ENCODE measurements around the gene CGB3.
"Not testable (repeated sequence)": the region's sequence is repeated elsewhere in the genome, so short reads cannot be mapped to it uniquely, and the experiment has no call there.

The CGB3 gene

DNA sequence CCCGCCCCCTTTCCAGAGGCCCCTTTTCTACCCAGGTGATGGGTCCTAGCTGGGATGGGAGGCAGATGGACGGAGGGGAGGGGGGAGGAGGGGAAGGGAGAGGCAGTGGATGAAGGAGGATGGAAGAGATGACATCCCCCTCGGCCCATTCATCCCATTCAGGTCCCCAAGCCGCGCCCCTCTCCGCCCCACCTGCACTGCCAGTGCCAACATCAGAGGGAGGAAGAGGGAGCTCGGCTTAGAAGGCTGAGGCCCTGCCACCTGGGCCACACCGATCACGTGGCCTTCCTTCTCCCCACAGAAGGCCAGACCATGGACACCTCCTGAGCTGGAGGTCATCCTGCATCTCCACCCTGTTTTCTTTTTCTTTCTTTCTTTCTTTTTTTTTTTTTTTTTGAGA is 4.6 kb upstream of the CGB3 start:
- H3K4me1 ChIP-seq (ENCODE audit: control insufficient read depth in 2 of 2, insufficient read depth in 2 of 2, low read length in 2 of 2); H3K27ac ChIP-seq (ENCODE audit: low read depth in 2 of 2, low read length in 2 of 2); H3K9ac ChIP-seq (ENCODE audit: low read depth in 1 of 2, low read length in 2 of 2); H3K9me3 ChIP-seq (ENCODE audit: control insufficient read depth in 2 of 2, low read length in 2 of 2); H3K4me3 ChIP-seq (ENCODE audit: low read length in 2 of 2); H3K27me3 ChIP-seq (ENCODE audit: control insufficient read depth in 2 of 2, insufficient read depth in 2 of 2, low read length in 2 of 2); H3K36me3 ChIP-seq (ENCODE audit: control insufficient read depth in 2 of 2, insufficient read depth in 2 of 2, low read length in 2 of 2): not testable (repeated sequence)

DNA sequence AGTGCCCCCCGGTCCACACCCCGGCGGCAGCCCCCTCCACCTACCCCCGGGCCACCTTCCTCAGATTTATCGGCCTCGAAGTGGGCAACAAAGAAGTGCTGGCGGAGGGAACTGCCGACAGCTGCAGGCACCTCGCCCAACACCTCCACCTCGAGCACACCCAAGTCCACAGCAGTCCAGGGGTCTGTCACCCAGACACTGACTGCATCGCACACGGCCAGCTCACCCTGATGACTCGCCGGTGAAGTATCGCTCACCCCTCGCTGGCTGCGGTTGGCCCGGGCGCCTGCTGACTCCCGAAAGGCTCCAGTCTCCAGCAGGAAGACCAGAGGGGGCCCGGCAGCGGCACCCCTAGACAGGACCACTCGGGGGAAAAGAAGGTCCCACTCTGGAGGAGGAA is 1.5 kb upstream of the CGB3 start:
- not testable (repeated sequence) for H3K4me1 ChIP-seq (ENCODE audit: control insufficient read depth in 2 of 2, insufficient read depth in 2 of 2, low read length in 2 of 2); H3K4me3 ChIP-seq (ENCODE audit: low read length in 2 of 2); H3K27me3 ChIP-seq (ENCODE audit: control insufficient read depth in 2 of 2, insufficient read depth in 2 of 2, low read length in 2 of 2); H3K27ac ChIP-seq (ENCODE audit: low read depth in 2 of 2, low read length in 2 of 2); H3K9me3 ChIP-seq (ENCODE audit: control insufficient read depth in 2 of 2, low read length in 2 of 2); H3K9ac ChIP-seq (ENCODE audit: low read depth in 1 of 2, low read length in 2 of 2); H3K36me3 ChIP-seq (ENCODE audit: control insufficient read depth in 2 of 2, insufficient read depth in 2 of 2, low read length in 2 of 2)

GRCh38 chr19:49025088-49025487 is 955 bp upstream of the CGB3 start:
- H3K27me3 ChIP-seq (ENCODE audit: control insufficient read depth in 2 of 2, insufficient read depth in 2 of 2, low read length in 2 of 2) = peaks cover 5 to 14% of the 10 kb centered on the region in 2 donors
- H3K4me1 ChIP-seq (ENCODE audit: control insufficient read depth in 2 of 2, insufficient read depth in 2 of 2, low read length in 2 of 2); H3K9me3 ChIP-seq (ENCODE audit: control insufficient read depth in 2 of 2, low read length in 2 of 2); H3K36me3 ChIP-seq (ENCODE audit: control insufficient read depth in 2 of 2, insufficient read depth in 2 of 2, low read length in 2 of 2); H3K27ac ChIP-seq (ENCODE audit: low read depth in 2 of 2, low read length in 2 of 2); H3K9ac ChIP-seq (ENCODE audit: low read depth in 1 of 2, low read length in 2 of 2); H3K4me3 ChIP-seq (ENCODE audit: low read length in 2 of 2): not testable (repeated sequence)

DNA sequence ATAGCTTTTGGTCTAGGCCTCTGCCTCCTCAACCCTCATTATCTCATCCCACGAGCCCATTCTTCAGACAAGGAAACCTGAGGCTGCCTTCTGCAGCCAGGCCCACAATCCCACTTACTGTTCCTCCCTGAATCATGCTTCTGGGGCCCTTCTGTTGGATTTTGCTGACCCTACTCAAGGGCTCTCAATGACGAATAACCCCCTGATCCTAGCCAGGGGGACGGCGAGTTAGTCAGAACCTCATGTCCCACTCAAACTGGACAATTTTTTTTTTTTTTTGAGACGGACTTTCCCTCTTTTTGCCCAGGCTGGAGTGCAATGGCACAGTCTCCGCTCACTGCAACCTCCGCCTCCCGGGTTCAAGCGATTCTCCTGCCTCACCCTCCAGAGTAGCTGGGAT is 2.0 kb downstream of the CGB3 start:
- Histone ChIP-seq H3K27me3 (ENCODE audit: control insufficient read depth in 2 of 2, insufficient read depth in 2 of 2, low read length in 2 of 2) (peaks cover 6 to 18% of the 10 kb centered on the region in 2 donors), H3K36me3 (ENCODE audit: control insufficient read depth in 2 of 2, insufficient read depth in 2 of 2, low read length in 2 of 2) (no peaks in the 10 kb centered on the region), H3K9me3 (ENCODE audit: control insufficient read depth in 2 of 2, low read length in 2 of 2) (no peaks in the 10 kb centered on the region), H3K9ac (ENCODE audit: low read depth in 1 of 2, low read length in 2 of 2) (no peak overlapping the region), H3K4me1 (ENCODE audit: control insufficient read depth in 2 of 2, insufficient read depth in 2 of 2, low read length in 2 of 2) (peaks cover 9 to 17% of the 10 kb centered on the region in 2 donors), H3K27ac (ENCODE audit: low read depth in 2 of 2, low read length in 2 of 2) (no peak overlapping the region), H3K4me3 (ENCODE audit: low read length in 2 of 2) (no peak overlapping the region)

DNA sequence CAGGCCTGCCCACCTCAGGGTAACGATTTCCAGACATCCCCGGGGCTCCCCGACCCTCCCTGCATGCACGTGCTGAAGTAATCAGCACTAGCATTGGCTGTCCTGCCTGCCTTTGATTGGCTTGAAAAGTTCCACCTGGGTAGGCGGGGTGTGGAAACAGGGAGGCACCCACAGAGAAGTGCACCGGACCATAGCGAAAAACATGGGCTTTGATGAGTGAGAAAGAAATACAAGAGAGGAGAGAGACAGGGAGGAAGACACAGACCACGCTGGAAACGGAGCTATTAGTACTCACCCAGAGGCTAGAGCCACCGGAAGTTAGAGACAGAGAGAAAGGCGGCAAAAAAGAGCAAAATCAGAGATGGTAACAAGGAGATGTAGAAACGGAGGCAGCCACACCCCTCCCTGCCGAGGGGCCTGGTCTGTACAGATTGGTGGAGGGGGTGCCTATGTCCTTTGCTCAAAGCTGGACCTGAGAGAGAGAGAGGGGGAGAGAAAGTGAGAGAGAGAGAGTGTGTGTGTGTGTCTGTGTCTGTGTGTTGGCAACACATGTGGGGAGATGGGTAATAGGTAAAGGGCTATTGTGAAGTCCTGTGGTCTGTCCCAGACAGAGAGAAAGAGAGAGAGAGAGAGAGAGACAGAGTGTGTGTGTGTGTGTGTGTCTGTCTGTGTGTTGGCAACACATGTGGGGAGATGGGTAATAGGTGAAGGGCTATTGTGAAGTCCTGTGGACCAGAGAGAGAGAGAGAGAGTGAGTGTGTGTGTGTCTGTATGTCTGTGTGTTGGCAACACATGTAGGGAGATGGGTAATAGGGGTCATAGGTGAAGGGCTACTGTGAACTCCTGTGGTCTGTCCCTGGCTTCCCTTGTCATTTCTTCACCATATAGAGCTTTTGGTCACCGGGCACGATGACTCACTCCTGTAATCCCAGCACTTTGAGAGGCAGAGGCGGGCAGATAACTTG is 2.9 kb downstream of the CGB3 start:
- Histone ChIP-seq H3K27ac (ENCODE audit: low read depth in 2 of 2, low read length in 2 of 2) (no peak overlapping the region), H3K36me3 (ENCODE audit: control insufficient read depth in 2 of 2, insufficient read depth in 2 of 2, low read length in 2 of 2) (peaks cover 0 to 3% of the 10 kb centered on the region in 2 donors), H3K27me3 (ENCODE audit: control insufficient read depth in 2 of 2, insufficient read depth in 2 of 2, low read length in 2 of 2) (peaks cover 6 to 18% of the 10 kb centered on the region in 2 donors), H3K4me3 (ENCODE audit: low read length in 2 of 2) (no peak overlapping the region), H3K9ac (ENCODE audit: low read depth in 1 of 2, low read length in 2 of 2) (no peak overlapping the region), H3K4me1 (ENCODE audit: control insufficient read depth in 2 of 2, insufficient read depth in 2 of 2, low read length in 2 of 2) (peaks cover 9 to 17% of the 10 kb centered on the region in 2 donors), H3K9me3 (ENCODE audit: control insufficient read depth in 2 of 2, low read length in 2 of 2) (no peaks in the 10 kb centered on the region)

DNA sequence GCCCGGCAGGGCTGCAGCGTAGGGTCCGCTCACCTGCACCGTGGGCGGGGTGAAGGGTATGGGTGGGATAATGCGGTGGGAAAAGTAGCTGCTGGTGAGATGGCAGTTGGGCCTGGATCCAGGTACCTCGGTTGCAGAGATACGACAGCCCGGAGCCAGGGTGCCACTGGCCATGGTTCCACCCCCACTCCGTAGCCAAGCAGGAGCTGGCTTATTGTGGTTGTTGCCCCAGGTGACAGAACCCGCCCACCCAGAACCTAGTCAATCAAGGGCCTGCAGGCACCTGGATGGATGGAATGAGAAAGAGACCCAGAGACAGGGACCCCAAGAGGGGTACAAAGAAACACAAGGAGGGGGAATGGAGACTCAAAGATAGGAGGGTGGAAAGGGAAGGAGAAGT is 3.8 kb downstream of the CGB3 start:
- Histone ChIP-seq H3K4me3 (ENCODE audit: low read length in 2 of 2) (no peak overlapping the region), H3K27ac (ENCODE audit: low read depth in 2 of 2, low read length in 2 of 2) (no peak overlapping the region), H3K4me1 (ENCODE audit: control insufficient read depth in 2 of 2, insufficient read depth in 2 of 2, low read length in 2 of 2) (peaks cover 9 to 17% of the 10 kb centered on the region in 2 donors), H3K27me3 (ENCODE audit: control insufficient read depth in 2 of 2, insufficient read depth in 2 of 2, low read length in 2 of 2) (peaks cover 6 to 18% of the 10 kb centered on the region in 2 donors), H3K36me3 (ENCODE audit: control insufficient read depth in 2 of 2, insufficient read depth in 2 of 2, low read length in 2 of 2) (peaks cover 9 to 10% of the 10 kb centered on the region in 2 donors), H3K9me3 (ENCODE audit: control insufficient read depth in 2 of 2, low read length in 2 of 2) (no peaks in the 10 kb centered on the region), H3K9ac (ENCODE audit: low read depth in 1 of 2, low read length in 2 of 2) (no peak overlapping the region)

GRCh38 chr19:49019242-49019932 is 4.7 kb downstream of the CGB3 start:
- H3K27me3 ChIP-seq (ENCODE audit: control insufficient read depth in 2 of 2, insufficient read depth in 2 of 2, low read length in 2 of 2) = peaks cover 6 to 18% of the 10 kb centered on the region in 2 donors
- no peaks in the 10 kb centered on the region for H3K9me3 ChIP-seq (ENCODE audit: control insufficient read depth in 2 of 2, low read length in 2 of 2)
- H3K27ac ChIP-seq (ENCODE audit: low read depth in 2 of 2, low read length in 2 of 2) = no peak overlapping the region
- peaks cover 13 to 20% of the 10 kb centered on the region in 2 donors for H3K36me3 ChIP-seq (ENCODE audit: control insufficient read depth in 2 of 2, insufficient read depth in 2 of 2, low read length in 2 of 2)
- peak overlapping the region in 1 of 2 donors; percentile 24 for H3K9ac ChIP-seq (ENCODE audit: low read depth in 1 of 2, low read length in 2 of 2)
- peak overlapping the region; percentile 59 to 67 for H3K4me3 ChIP-seq (ENCODE audit: low read length in 2 of 2)
- peaks cover 9 to 17% of the 10 kb centered on the region in 2 donors for H3K4me1 ChIP-seq (ENCODE audit: control insufficient read depth in 2 of 2, insufficient read depth in 2 of 2, low read length in 2 of 2)

DNA sequence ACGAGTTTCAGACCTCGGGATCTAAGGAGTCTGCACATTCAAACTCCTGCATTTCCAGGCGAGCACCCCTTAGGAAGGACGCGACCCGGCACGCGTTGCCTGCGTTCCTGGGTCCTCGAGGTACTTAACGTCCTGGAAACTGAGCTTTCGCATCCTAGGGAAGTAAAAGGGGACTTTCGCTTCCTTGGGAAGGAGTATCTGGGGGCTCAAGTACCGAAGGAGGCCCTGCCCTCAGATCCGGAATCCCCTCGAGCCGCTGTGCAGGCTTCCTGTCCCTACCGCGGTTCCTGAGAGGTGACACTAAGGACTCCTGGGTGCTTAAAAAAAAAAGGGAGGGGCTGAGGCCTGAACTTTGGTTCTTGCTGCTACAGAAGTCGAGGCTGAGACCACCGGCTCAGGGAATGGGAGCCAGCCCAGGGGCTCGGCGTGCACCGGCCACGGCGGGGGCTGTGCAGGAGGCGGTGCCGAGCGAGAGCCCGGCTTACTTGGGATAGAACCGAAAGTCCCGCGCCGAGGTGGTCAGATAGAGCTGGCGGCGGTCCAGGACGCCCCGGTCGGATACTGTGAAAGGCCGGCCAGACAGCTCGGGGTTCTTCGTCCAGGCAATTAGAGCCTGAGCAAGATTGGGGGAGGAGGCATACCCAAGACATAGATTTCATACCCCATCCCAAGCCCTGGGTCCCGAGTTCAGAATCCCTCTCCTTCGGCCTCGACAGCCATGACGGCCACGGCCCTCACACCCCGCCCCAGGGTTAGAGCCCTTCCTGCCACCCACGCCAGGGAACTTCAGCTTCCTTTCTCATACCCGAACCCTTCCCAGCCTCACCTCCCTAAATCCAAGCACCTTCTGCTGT is 5.5 kb downstream of the CGB3 start:
- Histone ChIP-seq H3K27me3 (ENCODE audit: control insufficient read depth in 2 of 2, insufficient read depth in 2 of 2, low read length in 2 of 2) (peaks cover 6 to 18% of the 10 kb centered on the region in 2 donors), H3K4me1 (ENCODE audit: control insufficient read depth in 2 of 2, insufficient read depth in 2 of 2, low read length in 2 of 2) (peaks cover 9 to 17% of the 10 kb centered on the region in 2 donors), H3K4me3 (ENCODE audit: low read length in 2 of 2) (peak overlapping the region; percentile 59 to 67), H3K36me3 (ENCODE audit: control insufficient read depth in 2 of 2, insufficient read depth in 2 of 2, low read length in 2 of 2) (peaks cover 17 to 24% of the 10 kb centered on the region in 2 donors), H3K9ac (ENCODE audit: low read depth in 1 of 2, low read length in 2 of 2) (peak overlapping the region in 1 of 2 donors; percentile 24)
- H3K9me3 ChIP-seq (ENCODE audit: control insufficient read depth in 2 of 2, low read length in 2 of 2); H3K27ac ChIP-seq (ENCODE audit: low read depth in 2 of 2, low read length in 2 of 2): not testable (repeated sequence)

DNA sequence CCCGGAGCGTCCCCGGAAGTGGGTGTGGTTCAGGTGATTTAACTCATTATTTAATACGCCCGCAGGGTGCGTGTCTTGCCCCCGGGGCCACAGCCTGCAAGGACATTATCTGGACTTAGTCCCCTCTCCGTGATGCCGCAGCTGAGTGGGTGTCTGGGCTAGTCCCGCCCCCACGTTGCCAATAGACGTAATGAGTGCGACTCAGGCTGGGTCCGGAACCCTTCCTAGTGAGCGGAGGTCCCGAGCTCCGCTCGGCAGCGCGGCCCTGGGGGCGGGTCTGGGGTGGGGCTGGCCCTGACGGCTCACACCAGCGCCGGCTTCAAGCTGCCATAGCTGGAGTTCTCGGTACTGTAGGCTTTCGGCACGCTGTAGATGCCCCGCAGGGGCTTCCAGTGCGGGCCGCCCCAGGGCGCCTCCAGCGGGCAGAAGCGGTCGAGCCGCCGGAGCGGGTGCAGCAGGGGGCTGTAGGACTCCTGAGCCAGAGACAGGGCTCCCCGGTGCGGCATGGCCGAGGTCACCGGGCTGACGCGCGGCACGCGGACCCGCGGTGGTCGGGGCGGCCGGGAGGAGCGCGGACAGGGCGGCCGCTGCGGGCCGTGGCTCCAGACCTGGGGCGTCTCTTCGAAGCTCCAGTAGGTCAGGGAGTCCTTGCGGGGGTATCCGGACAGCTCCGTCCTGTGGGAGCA is 6.3 kb downstream of the CGB3 start:
- Histone ChIP-seq H3K4me3 (ENCODE audit: low read length in 2 of 2) (peak overlapping the region; percentile 59 to 67), H3K27ac (ENCODE audit: low read depth in 2 of 2, low read length in 2 of 2) (no peak overlapping the region), H3K4me1 (ENCODE audit: control insufficient read depth in 2 of 2, insufficient read depth in 2 of 2, low read length in 2 of 2) (peaks cover 9 to 17% of the 10 kb centered on the region in 2 donors), H3K9me3 (ENCODE audit: control insufficient read depth in 2 of 2, low read length in 2 of 2) (no peaks in the 10 kb centered on the region), H3K27me3 (ENCODE audit: control insufficient read depth in 2 of 2, insufficient read depth in 2 of 2, low read length in 2 of 2) (peaks cover 6 to 18% of the 10 kb centered on the region in 2 donors), H3K36me3 (ENCODE audit: control insufficient read depth in 2 of 2, insufficient read depth in 2 of 2, low read length in 2 of 2) (peaks cover 17 to 24% of the 10 kb centered on the region in 2 donors), H3K9ac (ENCODE audit: low read depth in 1 of 2, low read length in 2 of 2) (peak overlapping the region in 1 of 2 donors; percentile 24)

Data from mucosa of rectum (tissue), 2 donors.